GM12878 (cell line): ENCODE measurements around the gene FTL.

Experiments
- BCLAF1 ChIP-seq: fragments of 450-650 bp; IDR thresholded peaks from 2 replicates; pipeline ENCODE4 v1.6.1; 2017; ENCODE audit warnings: antibody characterized with exemption, mild to moderate bottlenecking, moderate library complexity
- BHLHE40 ChIP-seq, 2 experiments: fragments of 450-650 bp in 1 of 2; IDR thresholded peaks; 2 replicates each; pipeline ENCODE4 v1.6.1; 2011 to 2017; ENCODE audit warnings: low read depth in 2 of 2, borderline replicate concordance in 1 of 2, improper control_type of control experiment in 1 of 2, low read length in 1 of 2, mild to moderate bottlenecking in 1 of 2
- CTCF ChIP-seq, 3 experiments: IDR thresholded peaks in 2 of 3; conservative IDR thresholded peaks in 1 of 3; 2 replicates each; pipeline ENCODE4 v1.5.1; 2011; ENCODE audit warnings: low read depth in 3 of 3, low read length in 3 of 3, mild to moderate bottlenecking in 3 of 3, control low read depth in 2 of 3, moderate library complexity in 2 of 3, inconsistent platforms in 1 of 3, mixed read lengths in 1 of 3; ENCODE audit not compliant: control insufficient read depth in 2 of 3, insufficient read depth in 1 of 3; ENCODE audit errors: extremely low read depth in 1 of 3
- EGR1 ChIP-seq, 2 experiments: IDR thresholded peaks; 1 replicate in 1 of 2; 2 replicates in 1 of 2; pipeline ENCODE4 v1.6.1; 2011 to 2012; ENCODE audit warnings: low read depth in 2 of 2, low read length in 2 of 2, borderline replicate concordance in 1 of 2, mild to moderate bottlenecking in 1 of 2, moderate library complexity in 1 of 2
- EP300 ChIP-seq, 2 experiments: fragments of 150-350 bp in 1 of 2; IDR thresholded peaks; 2 replicates each; pipeline ENCODE4 v1.6.1; 2011 to 2012; ENCODE audit warnings: low read depth in 2 of 2, low read length in 2 of 2, borderline replicate concordance in 1 of 2, improper control_type of control experiment in 1 of 2, inconsistent platforms in 1 of 2; ENCODE audit not compliant: control insufficient read depth in 1 of 2
- JUND ChIP-seq: IDR thresholded peaks from 2 replicates; pipeline ENCODE4 v1.6.1; 2012; ENCODE audit warnings: low read depth, mild to moderate bottlenecking, low read length, improper control_type of control experiment, moderate library complexity
- POLR2A ChIP-seq: IDR thresholded peaks from 2 replicates; pipeline ENCODE4 v1.6.1; 2011; ENCODE audit warnings: low read depth, mild to moderate bottlenecking, low read length
- POLR2AphosphoS5 ChIP-seq: IDR thresholded peaks from 2 replicates; pipeline ENCODE4 v1.6.1; 2011; ENCODE audit warnings: mild to moderate bottlenecking, low read length, inconsistent platforms

- TF ChIP-seq POLR2A, result no peak
- TF ChIP-seq CTCF (IDR thresholded peaks at IDR 0.05 in 2 of 3, conservative IDR thresholded peaks at IDR 0.05 in 1 of 3; ENCODE audit: control insufficient read depth in 2 of 3, extremely low read depth in 1 of 3, insufficient read depth in 1 of 3, low read depth in 3 of 3, low read length in 3 of 3), result no peak
- TF ChIP-seq BHLHE40 (IDR thresholded peaks at IDR 0.05; ENCODE audit: borderline replicate concordance in 1 of 2, low read depth in 2 of 2, low read length in 1 of 2), result no peak
- no peak for TF ChIP-seq BCLAF1
- TF ChIP-seq POLR2AphosphoS5, result no peak
- no peak for TF ChIP-seq EP300 (IDR thresholded peaks at IDR 0.05; ENCODE audit: borderline replicate concordance in 1 of 2, control insufficient read depth in 1 of 2, low read depth in 2 of 2, low read length in 2 of 2)
- TF ChIP-seq JUND, result no peak
- no peak for TF ChIP-seq EGR1 (IDR thresholded peaks at IDR 0.05; ENCODE audit: borderline replicate concordance in 1 of 2, low read depth in 2 of 2, low read length in 2 of 2)
Observed at GRCh38 chr19:48989701-48990291, 24.7 kb downstream of the FTL start.
